ENCODE measurements around the gene EXOC1.

DNA sequence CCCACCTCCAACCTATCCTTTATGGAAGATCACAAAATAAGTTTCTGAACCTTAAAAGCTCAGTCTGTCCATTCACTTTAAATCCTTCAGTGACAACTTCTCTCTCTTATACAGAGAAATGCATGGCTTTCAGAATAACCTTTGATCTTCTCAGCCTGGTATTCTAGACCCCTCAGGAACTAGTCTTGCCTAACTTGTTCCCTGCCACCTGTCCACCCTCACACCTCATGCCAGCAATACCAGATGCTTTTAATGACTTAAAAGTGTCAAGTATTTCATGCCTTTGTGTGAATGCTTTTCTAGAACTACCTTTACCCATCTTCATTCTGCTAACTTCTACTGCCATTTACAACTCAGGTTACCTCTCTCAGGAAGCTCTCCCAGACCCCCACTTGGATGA is 26.5 kb upstream of the EXOC1 start:
- TF ChIP-seq, protein P1, sequence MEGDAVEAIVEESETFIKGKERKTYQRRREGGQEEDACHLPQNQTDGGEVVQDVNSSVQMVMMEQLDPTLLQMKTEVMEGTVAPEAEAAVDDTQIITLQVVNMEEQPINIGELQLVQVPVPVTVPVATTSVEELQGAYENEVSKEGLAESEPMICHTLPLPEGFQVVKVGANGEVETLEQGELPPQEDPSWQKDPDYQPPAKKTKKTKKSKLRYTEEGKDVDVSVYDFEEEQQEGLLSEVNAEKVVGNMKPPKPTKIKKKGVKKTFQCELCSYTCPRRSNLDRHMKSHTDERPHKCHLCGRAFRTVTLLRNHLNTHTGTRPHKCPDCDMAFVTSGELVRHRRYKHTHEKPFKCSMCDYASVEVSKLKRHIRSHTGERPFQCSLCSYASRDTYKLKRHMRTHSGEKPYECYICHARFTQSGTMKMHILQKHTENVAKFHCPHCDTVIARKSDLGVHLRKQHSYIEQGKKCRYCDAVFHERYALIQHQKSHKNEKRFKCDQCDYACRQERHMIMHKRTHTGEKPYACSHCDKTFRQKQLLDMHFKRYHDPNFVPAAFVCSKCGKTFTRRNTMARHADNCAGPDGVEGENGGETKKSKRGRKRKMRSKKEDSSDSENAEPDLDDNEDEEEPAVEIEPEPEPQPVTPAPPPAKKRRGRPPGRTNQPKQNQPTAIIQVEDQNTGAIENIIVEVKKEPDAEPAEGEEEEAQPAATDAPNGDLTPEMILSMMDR (IDR thresholded peaks at IDR 0.05), result no peak
- no peak for TF ChIP-seq POLR2A (IDR thresholded peaks at IDR 0.05)
